Caco-2 (cell line): ENCODE measurements around the gene TSPAN31. TPM values are rescaled to one million over a fixed set of nuclear protein-coding genes. Genes with fewer than 3 reads are reported as not detected.
A peak's percentile ranks its signal among the peaks of the same experiment; 100 is the strongest.

Experiments
- BruUV-seq: library from RNA; stranded (reverse); fragments of 400-500 nt; replicated peaks from 2 replicates; lab custom pipeline; 2021; lab: Mats Ljungman, UMichigan
- CTCF ChIA-PET: fragments of 300-600 bp; sonication (Branson Sonifier 250); formaldehyde crosslinking; loops from one replicate; lab custom pipeline; 2022; ENCODE audit warnings: antibody characterized with exemption; lab: Charles Lee
- POLR2A ChIA-PET: fragments of 300-600 bp; sonication (Branson Sonifier 250); formaldehyde crosslinking; loops from one replicate; lab custom pipeline; 2022; ENCODE audit warnings: antibody characterized with exemption; lab: Charles Lee
- DNase-seq, 2 experiments: peaks; one replicate each; pipeline versions ENCODE4 v3.0.0 to v3.0.0-alpha.2; 2020 to 2022
- H3K27me3 ChIP-seq: replicated peaks from 2 replicates; pipeline ENCODE4 v1.6.0; 2011; ENCODE audit warnings: low read length; ENCODE audit not compliant: control insufficient read depth, insufficient read depth
- H3K36me3 ChIP-seq: 2 replicates; pipeline ENCODE4 v1.5.1; 2011; ENCODE audit warnings: low read length; ENCODE audit not compliant: control insufficient read depth, insufficient read depth
- H3K4me1 ChIP-seq: fragments of 250-450 bp; sonication (Bioruptor Pico); 2 replicates; pipeline ENCODE4 v1.5.1; 2020; ENCODE audit warnings: mild to moderate bottlenecking
- H3K4me3 ChIP-seq: 2 replicates; pipeline ENCODE4 v1.5.1; 2011; ENCODE audit warnings: low read depth, mild to moderate bottlenecking, control low read depth, low read length
- H3K9me3 ChIP-seq: fragments of 250-450 bp; sonication (Bioruptor Pico); 2 replicates; pipeline ENCODE4 v1.5.1; 2020; ENCODE audit warnings: mild to moderate bottlenecking, moderate library complexity
- H3K27ac Mint-ChIP-seq: one replicate; pipeline ENCODE4 v1.8.0; 2022; ENCODE audit warnings: mixed read lengths; ENCODE audit not compliant: unreplicated experiment
- H3K27me3 Mint-ChIP-seq: one replicate; pipeline ENCODE4 v1.8.0; 2022; ENCODE audit warnings: mixed read lengths; ENCODE audit not compliant: insufficient read depth, unreplicated experiment
- H3K36me3 Mint-ChIP-seq: one replicate; pipeline ENCODE4 v1.8.0; 2022; ENCODE audit warnings: mild to moderate bottlenecking, mixed read lengths; ENCODE audit not compliant: insufficient read depth, unreplicated experiment
- H3K4me1 Mint-ChIP-seq: one replicate; pipeline ENCODE4 v1.8.0; 2022; ENCODE audit warnings: low read depth, mixed read lengths; ENCODE audit not compliant: unreplicated experiment
- H3K4me3 Mint-ChIP-seq: one replicate; pipeline ENCODE4 v1.8.0; 2022; ENCODE audit warnings: mild to moderate bottlenecking, moderate library complexity, mixed read lengths; ENCODE audit not compliant: unreplicated experiment
- H3K9me3 Mint-ChIP-seq: one replicate; pipeline ENCODE4 v1.8.0; 2022; ENCODE audit warnings: mixed read lengths; ENCODE audit not compliant: unreplicated experiment
- intact Hi-C: fragments of 100-400 bp; cut with micrococcal nuclease; formaldehyde crosslinking; loops from one replicate; pipeline ENCODE4 v1.10.0; 2022; ENCODE audit not compliant: unreplicated experiment
- total RNA-seq: library from RNA; stranded (reverse); gene quantifications from 2 replicates; pipeline ENCODE4 v1.2.3, GENCODE V29; 2022
- TF ChIP-seq, protein P1 (sequence below), 2 experiments: fragments of 200-600 bp in 1 of 2; IDR thresholded peaks; 1 replicate in 1 of 2; 2 replicates in 1 of 2; pipeline versions ENCODE4 v1.5.1 to v1.8.0; 2011 to 2022; ENCODE audit warnings: antibody characterized with exemption in 1 of 2, control low read depth in 1 of 2, inconsistent platforms in 1 of 2, low read depth in 1 of 2, low read length in 1 of 2, mild to moderate bottlenecking in 1 of 2, moderate library complexity in 1 of 2; ENCODE audit not compliant: insufficient read depth in 1 of 2, severe bottlenecking in 1 of 2, unreplicated experiment in 1 of 2

Gene TSPAN31
- total RNA-seq, 1 experiment from 2014 or later: 23.3 TPM

- H3K27ac Mint-ChIP-seq: no peak overlapping the region
- H3K4me3 ChIP-seq: no peak overlapping the region
- H3K9me3 ChIP-seq: no peaks in the 10 kb centered on the region
- peak overlapping the region; percentile 88 for H3K4me3 Mint-ChIP-seq
- peaks cover 28% of the 10 kb centered on the region for H3K36me3 Mint-ChIP-seq
- H3K27me3 Mint-ChIP-seq: no peaks in the 10 kb centered on the region
- H3K4me1 ChIP-seq: peaks cover 18% of the 10 kb centered on the region
- peaks cover 14% of the 10 kb centered on the region for H3K4me1 Mint-ChIP-seq
- ChIA-PET POLR2A (no interaction called here), CTCF (no interaction called here)
- TF ChIP-seq, protein P1, sequence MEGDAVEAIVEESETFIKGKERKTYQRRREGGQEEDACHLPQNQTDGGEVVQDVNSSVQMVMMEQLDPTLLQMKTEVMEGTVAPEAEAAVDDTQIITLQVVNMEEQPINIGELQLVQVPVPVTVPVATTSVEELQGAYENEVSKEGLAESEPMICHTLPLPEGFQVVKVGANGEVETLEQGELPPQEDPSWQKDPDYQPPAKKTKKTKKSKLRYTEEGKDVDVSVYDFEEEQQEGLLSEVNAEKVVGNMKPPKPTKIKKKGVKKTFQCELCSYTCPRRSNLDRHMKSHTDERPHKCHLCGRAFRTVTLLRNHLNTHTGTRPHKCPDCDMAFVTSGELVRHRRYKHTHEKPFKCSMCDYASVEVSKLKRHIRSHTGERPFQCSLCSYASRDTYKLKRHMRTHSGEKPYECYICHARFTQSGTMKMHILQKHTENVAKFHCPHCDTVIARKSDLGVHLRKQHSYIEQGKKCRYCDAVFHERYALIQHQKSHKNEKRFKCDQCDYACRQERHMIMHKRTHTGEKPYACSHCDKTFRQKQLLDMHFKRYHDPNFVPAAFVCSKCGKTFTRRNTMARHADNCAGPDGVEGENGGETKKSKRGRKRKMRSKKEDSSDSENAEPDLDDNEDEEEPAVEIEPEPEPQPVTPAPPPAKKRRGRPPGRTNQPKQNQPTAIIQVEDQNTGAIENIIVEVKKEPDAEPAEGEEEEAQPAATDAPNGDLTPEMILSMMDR (IDR thresholded peaks at IDR 0.05; ENCODE audit: insufficient read depth in 1 of 2, low read depth in 1 of 2, low read length in 1 of 2, severe bottlenecking in 1 of 2, unreplicated experiment in 1 of 2): no peak
- no peaks in the 10 kb centered on the region for H3K9me3 Mint-ChIP-seq
- H3K27me3 ChIP-seq: no peaks in the 10 kb centered on the region
- intact Hi-C loops: no loop called here
- BruUV-seq: no TSS peak
- DNase-seq: no peak
- peaks cover 3% of the 10 kb centered on the region for H3K36me3 ChIP-seq
Measured at GRCh38 chr12:57769594-57769993, 24.8 kb downstream of the TSPAN31 start.

DNA sequence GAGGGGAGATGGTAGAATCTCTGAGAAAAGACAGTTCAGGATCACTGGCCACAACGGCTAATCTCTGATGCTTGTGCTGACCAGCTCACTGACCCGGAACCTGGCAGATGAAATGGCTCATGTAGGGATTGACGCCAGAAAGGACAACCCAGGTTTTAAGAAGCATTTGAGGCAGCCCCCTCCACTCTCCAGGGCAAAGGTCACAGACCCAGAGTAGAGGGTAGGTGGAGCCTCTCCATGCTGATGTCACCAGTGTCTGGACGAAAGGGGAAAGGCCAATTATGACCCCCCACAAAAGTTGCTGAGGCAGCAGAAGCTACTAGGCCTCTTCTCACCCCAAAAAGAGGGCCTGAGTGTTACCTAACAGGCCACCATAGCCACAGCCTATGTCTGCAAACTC is 25.9 kb downstream of the TSPAN31 start:
- H3K4me1 Mint-ChIP-seq: peaks cover 14% of the 10 kb centered on the region
- CTCF ChIA-PET: no interaction called here
- H3K27me3 Mint-ChIP-seq: no peaks in the 10 kb centered on the region
- POLR2A ChIA-PET: no interaction called here
- Histone ChIP-seq H3K4me1 (peaks cover 18% of the 10 kb centered on the region), H3K9me3 (no peaks in the 10 kb centered on the region), H3K4me3 (no peak overlapping the region), H3K27me3 (no peaks in the 10 kb centered on the region), H3K36me3 (peaks cover 3% of the 10 kb centered on the region)
- no peak for DNase-seq
- intact Hi-C loops: no loop called here
- TF ChIP-seq, protein P1 (IDR thresholded peaks at IDR 0.05; ENCODE audit: insufficient read depth in 1 of 2, low read depth in 1 of 2, low read length in 1 of 2, severe bottlenecking in 1 of 2, unreplicated experiment in 1 of 2): no peak
- no TSS peak for BruUV-seq
- H3K9me3 Mint-ChIP-seq: no peaks in the 10 kb centered on the region
- H3K36me3 Mint-ChIP-seq: peaks cover 28% of the 10 kb centered on the region
- H3K4me3 Mint-ChIP-seq: peak overlapping the region; percentile 88
- H3K27ac Mint-ChIP-seq: no peak overlapping the region

GRCh38 chr12:57771236-57771872 is 26.5 kb downstream of the TSPAN31 start:
- DNase-seq: peak; percentile 90
- TF ChIP-seq, protein P1 (IDR thresholded peaks at IDR 0.05; ENCODE audit: insufficient read depth in 1 of 2, low read depth in 1 of 2, low read length in 1 of 2, severe bottlenecking in 1 of 2, unreplicated experiment in 1 of 2): no peak
- TSS peak; percentile 66 for BruUV-seq
- ChIA-PET CTCF (interaction anchor here (0.9 kb wide), 1 partner anchor 11 kb away, joined by 6 read pairs; no protein-coding TSS in a partner anchor), POLR2A (interaction anchor here (0.9 to 1.2 kb wide), 3 partner anchors 12 to 125 kb away, joined by 3 to 7 read pairs (median 5); partner anchors contain the start of gene CDK4)
- H3K9me3 ChIP-seq: no peaks in the 10 kb centered on the region
- no peaks in the 10 kb centered on the region for H3K27me3 ChIP-seq
- H3K27ac Mint-ChIP-seq: peak overlapping the region; percentile 97
- H3K36me3 ChIP-seq: peaks cover 3% of the 10 kb centered on the region
- no peaks in the 10 kb centered on the region for H3K27me3 Mint-ChIP-seq
- peaks cover 18% of the 10 kb centered on the region for H3K4me1 ChIP-seq
- peaks cover 13% of the 10 kb centered on the region for H3K4me1 Mint-ChIP-seq
- peak overlapping the region; percentile 88 for H3K4me3 Mint-ChIP-seq
- intact Hi-C loops: no loop called here
- no peaks in the 10 kb centered on the region for H3K9me3 Mint-ChIP-seq
- H3K4me3 ChIP-seq: peak overlapping the region; percentile 82
- peaks cover 26% of the 10 kb centered on the region for H3K36me3 Mint-ChIP-seq
